K562 (cell line): Measurements from ENCODE around the gene FCHO2. TPM values are rescaled to one million over a fixed set of nuclear protein-coding genes. Genes with fewer than 3 reads are reported as not detected.

Experiments used
- CBFA2T2 ChIP-seq: fragments of 450-650 bp; conservative IDR thresholded peaks from 2 replicates; pipeline ENCODE4 v1.6.1; 2017; ENCODE audit warnings: mild to moderate bottlenecking
- CBFA2T3 ChIP-seq: fragments of 450-650 bp; IDR thresholded peaks from 2 replicates; pipeline ENCODE4 v1.6.1; 2017
- HMG20A ChIP-seq: fragments of 450-650 bp; formaldehyde crosslinking; conservative IDR thresholded peaks from 2 replicates; pipeline ENCODE4 v1.4.0; 2020; ENCODE audit warnings: mild to moderate bottlenecking, mixed read lengths
- KLF1 ChIP-seq: fragments of 450-650 bp; IDR thresholded peaks from 2 replicates; pipeline ENCODE4 v1.6.1; 2016; ENCODE audit warnings: missing genetic modification characterization, missing compliant biosample characterization
- NR1H2 ChIP-seq: sonication (generic); formaldehyde crosslinking; IDR thresholded peaks from 2 replicates; pipeline ENCODE4 v1.4.0; 2020; ENCODE audit warnings: mild to moderate bottlenecking, missing genetic modification reagents
- THRB ChIP-seq: fragments of 450-650 bp; formaldehyde crosslinking; conservative IDR thresholded peaks from 2 replicates; pipeline ENCODE4 v1.4.0; 2022; ENCODE audit warnings: mild to moderate bottlenecking, missing genetic modification characterization
- TOE1 ChIP-seq, 2 experiments: fragments of 450-650 bp in 1 of 2; sonication (generic) in 1 of 2; formaldehyde crosslinking in 1 of 2; IDR thresholded peaks; 2 replicates each; pipeline versions ENCODE4 v1.7.1 to v1.8.0; 2016 to 2022; ENCODE audit warnings: borderline replicate concordance in 2 of 2, mild to moderate bottlenecking in 2 of 2, antibody characterized with exemption in 1 of 2, inconsistent platforms in 1 of 2, low read depth in 1 of 2, missing genetic modification reagents in 1 of 2, moderate library complexity in 1 of 2
- ZBED1 ChIP-seq: IDR thresholded peaks from 2 replicates; pipeline ENCODE4 v1.6.1; 2014
- ZNF584 ChIP-seq: fragments of 200-800 bp; sonication (Bioruptor generic); IDR thresholded peaks from 2 replicates; pipeline ENCODE4 v1.6.1; 2016; ENCODE audit warnings: low read depth, mild to moderate bottlenecking, missing genetic modification characterization, missing compliant biosample characterization
- polyA plus RNA-seq, 8 experiments: library from polyadenylated mRNA; depleted of rRNA in 4 of 8; stranded (reverse) in 5 of 8; unstranded in 3 of 8; fragments of >200 nt; fragmentation: Nextera tagmentation in 2 of 8; fragmentation: Illumina TruSeq in 1 of 8; extraction: Ambion mirVana in 2 of 8; extraction: Trizol in 1 of 8; gene quantifications; 2 replicates each; pipeline versions ENCODE4 v1.2.1 to v1.2.3, GENCODE V29; 2011 to 2014; ENCODE audit warnings: inconsistent platforms in 1 of 8, missing spikeins in 1 of 8
- total RNA-seq, 7 experiments: library from RNA; depleted of rRNA in 6 of 7; stranded (reverse); fragments of >200 nt in 6 of 7; fragmentation: Illumina TruSeq in 2 of 7; extraction: Trizol in 2 of 7; gene quantifications; 2 replicates each; pipeline versions ENCODE4 v1.2.1 to v1.2.3, GENCODE V29; 2011 to 2021; ENCODE audit warnings: low replicate concordance in 1 of 7
- TF ChIP-seq, protein P1 (sequence below), 2 experiments: fragments of 450-650 bp; formaldehyde crosslinking in 1 of 2; IDR thresholded peaks; 2 replicates each; pipeline versions ENCODE4 v1.4.0 to v1.6.1; 2014 to 2020; ENCODE audit warnings: mild to moderate bottlenecking in 2 of 2, borderline replicate concordance in 1 of 2, low read depth in 1 of 2

FCHO2 gene
- total and polyA plus RNA-seq, 9 of the 15 experiments (the other 6 are each of a cell fraction or from before 2014, with no cell fraction given), result 4.4 to 13.4 (median 8.3) TPM

DNA sequence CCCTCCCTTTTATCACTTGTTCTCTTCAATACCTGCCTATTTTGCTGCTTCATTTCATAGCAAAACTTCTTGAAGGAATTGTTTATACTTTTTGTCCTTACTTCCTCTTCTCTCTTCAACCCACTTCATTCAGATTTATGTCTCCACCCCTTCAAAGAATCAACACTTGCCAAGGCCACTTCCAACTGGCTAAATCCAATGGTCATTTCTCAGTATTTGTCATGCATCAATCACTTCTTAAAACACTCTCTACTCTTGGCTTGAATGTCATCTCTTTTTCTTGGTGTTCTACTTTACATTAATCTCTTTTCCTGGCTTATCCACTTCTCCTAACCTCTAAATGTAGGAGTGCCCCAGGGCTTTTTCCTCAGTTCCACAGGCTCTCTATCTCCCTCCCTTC, 8.3 kb upstream of the FCHO2 start (continued):
- TF ChIP-seq, protein P1, sequence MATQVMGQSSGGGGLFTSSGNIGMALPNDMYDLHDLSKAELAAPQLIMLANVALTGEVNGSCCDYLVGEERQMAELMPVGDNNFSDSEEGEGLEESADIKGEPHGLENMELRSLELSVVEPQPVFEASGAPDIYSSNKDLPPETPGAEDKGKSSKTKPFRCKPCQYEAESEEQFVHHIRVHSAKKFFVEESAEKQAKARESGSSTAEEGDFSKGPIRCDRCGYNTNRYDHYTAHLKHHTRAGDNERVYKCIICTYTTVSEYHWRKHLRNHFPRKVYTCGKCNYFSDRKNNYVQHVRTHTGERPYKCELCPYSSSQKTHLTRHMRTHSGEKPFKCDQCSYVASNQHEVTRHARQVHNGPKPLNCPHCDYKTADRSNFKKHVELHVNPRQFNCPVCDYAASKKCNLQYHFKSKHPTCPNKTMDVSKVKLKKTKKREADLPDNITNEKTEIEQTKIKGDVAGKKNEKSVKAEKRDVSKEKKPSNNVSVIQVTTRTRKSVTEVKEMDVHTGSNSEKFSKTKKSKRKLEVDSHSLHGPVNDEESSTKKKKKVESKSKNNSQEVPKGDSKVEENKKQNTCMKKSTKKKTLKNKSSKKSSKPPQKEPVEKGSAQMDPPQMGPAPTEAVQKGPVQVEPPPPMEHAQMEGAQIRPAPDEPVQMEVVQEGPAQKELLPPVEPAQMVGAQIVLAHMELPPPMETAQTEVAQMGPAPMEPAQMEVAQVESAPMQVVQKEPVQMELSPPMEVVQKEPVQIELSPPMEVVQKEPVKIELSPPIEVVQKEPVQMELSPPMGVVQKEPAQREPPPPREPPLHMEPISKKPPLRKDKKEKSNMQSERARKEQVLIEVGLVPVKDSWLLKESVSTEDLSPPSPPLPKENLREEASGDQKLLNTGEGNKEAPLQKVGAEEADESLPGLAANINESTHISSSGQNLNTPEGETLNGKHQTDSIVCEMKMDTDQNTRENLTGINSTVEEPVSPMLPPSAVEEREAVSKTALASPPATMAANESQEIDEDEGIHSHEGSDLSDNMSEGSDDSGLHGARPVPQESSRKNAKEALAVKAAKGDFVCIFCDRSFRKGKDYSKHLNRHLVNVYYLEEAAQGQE (IDR thresholded peaks at IDR 0.05; ENCODE audit: borderline replicate concordance), result peak; percentile 59; the same call in 1 of the 2 replicates
- TF ChIP-seq, protein P1 (CRISPR knock-in tag; IDR thresholded peaks at IDR 0.05; ENCODE audit: low read depth), result no peak
- TF ChIP-seq NR1H2 (CRISPR knock-in tag) (no peak), HMG20A (CRISPR knock-in tag) (no peak), ZBED1 (no peak), CBFA2T2 (no peak), CBFA2T3 (no peak), ZNF584 (CRISPR knock-in tag) (no peak), KLF1 (no peak), TOE1 (IDR thresholded peaks at IDR 0.05; ENCODE audit: borderline replicate concordance) (no peak), TOE1 (CRISPR knock-in tag; IDR thresholded peaks at IDR 0.05; ENCODE audit: borderline replicate concordance, low read depth) (no peak), THRB (CRISPR knock-in tag) (no peak)
